GM18505 (cell line): ENCODE measurements around the gene RPS6KL1.
A peak's percentile ranks its signal among the peaks of the same experiment; 100 is the strongest.

ENCODE experiments used
- ATAC-seq: cut with Tn5 transposase; IDR thresholded peaks from one replicate; pipeline ENCODE4 v1.9.1; 2021; ENCODE audit not compliant: unreplicated experiment
- POLR2A ChIP-seq: IDR thresholded peaks from 4 replicates; pipeline ENCODE4 v1.6.1; 2011; ENCODE audit warnings: borderline replicate concordance; ENCODE audit not compliant: insufficient read depth, insufficient read length; ENCODE audit errors: extremely low read depth

The RPS6KL1 gene

GRCh38 chr14:74892745-74893144 lies 30.3 kb downstream of the RPS6KL1 start:
- ATAC-seq, result no peak
- no peak for TF ChIP-seq POLR2A

GRCh38 chr14:74891870-74892269 lies 31.2 kb downstream of the RPS6KL1 start:
- TF ChIP-seq POLR2A, result no peak
- ATAC-seq, result no peak

GRCh38 chr14:74890262-74890661 lies 32.8 kb downstream of the RPS6KL1 start:
- TF ChIP-seq POLR2A, result no peak
- no peak for ATAC-seq

GRCh38 chr14:74888164-74889158 lies 34.6 kb downstream of the RPS6KL1 start:
- no peak for ATAC-seq
- TF ChIP-seq POLR2A, result no peak

GRCh38 chr14:74886001-74886400 lies 37.1 kb downstream of the RPS6KL1 start:
- no peak for TF ChIP-seq POLR2A
- ATAC-seq, result no peak

GRCh38 chr14:74882103-74882920 lies 40.7 kb downstream of the RPS6KL1 start:
- ATAC-seq, result peak; percentile 46

GRCh38 chr14:74881431-74882102 lies 41.5 kb downstream of the RPS6KL1 start, which contains the start of gene DLST:
TSS of gene DLST (plus strand) at chr14:74881916. CDS start at chr14:74881954, 38 bp downstream.
- TF ChIP-seq POLR2A, result peak; percentile 93
- ATAC-seq, result peak; percentile 91

More at GRCh38 chr14:74882103-74882920, 40.7 kb downstream of the RPS6KL1 start:
- no peak for TF ChIP-seq POLR2A

GRCh38 chr14:74879427-74880182 lies 43.5 kb downstream of the RPS6KL1 start:
- ATAC-seq, result no peak
- no peak for TF ChIP-seq POLR2A

- no peak for ATAC-seq
- TF ChIP-seq POLR2A, result no peak
Observed at GRCh38 chr14:74875941-74876913, 46.8 kb downstream of the RPS6KL1 start, which contains the start of gene PROX2. TSS of gene PROX2 (minus strand) at chr14:74876145. CDS start at chr14:74863834, 12,311 bp downstream.

- no peak for TF ChIP-seq POLR2A
- no peak for ATAC-seq
Observed at GRCh38 chr14:74875204-74875603, 47.9 kb downstream of the RPS6KL1 start.

- TF ChIP-seq POLR2A, result no peak
- ATAC-seq, result no peak
Observed at GRCh38 chr14:74871819-74872218, 51.2 kb downstream of the RPS6KL1 start.

- TF ChIP-seq POLR2A, result no peak
- ATAC-seq, result no peak
Observed at GRCh38 chr14:74868739-74869138, 54.3 kb downstream of the RPS6KL1 start.

GRCh38 chr14:74867673-74868072 lies 55.4 kb downstream of the RPS6KL1 start:
- ATAC-seq, result no peak

More at GRCh38 chr14:74867673-74868072, 55.4 kb downstream of the RPS6KL1 start:
- no peak for TF ChIP-seq POLR2A
